GM11168 (cell line): ENCODE data around the gene BIRC7.

Experiments
- in situ Hi-C: fragments of 300-500 bp; cut with MboI; formaldehyde crosslinking; loops from one replicate; pipeline ENCODE4 v1.12.0; 2022; ENCODE audit warnings: low sequenced_read_pairs; ENCODE audit not compliant: unreplicated experiment

BIRC7 gene

GRCh38 chr20:63277466-63278272, 42.0 kb downstream of the BIRC7 start:
- in situ Hi-C loops: no loop called here

- in situ Hi-C loops: no loop called here
These were observed 43.0 kb downstream of the BIRC7 start for GRCh38 chr20:63278661-63279060.

DNA sequence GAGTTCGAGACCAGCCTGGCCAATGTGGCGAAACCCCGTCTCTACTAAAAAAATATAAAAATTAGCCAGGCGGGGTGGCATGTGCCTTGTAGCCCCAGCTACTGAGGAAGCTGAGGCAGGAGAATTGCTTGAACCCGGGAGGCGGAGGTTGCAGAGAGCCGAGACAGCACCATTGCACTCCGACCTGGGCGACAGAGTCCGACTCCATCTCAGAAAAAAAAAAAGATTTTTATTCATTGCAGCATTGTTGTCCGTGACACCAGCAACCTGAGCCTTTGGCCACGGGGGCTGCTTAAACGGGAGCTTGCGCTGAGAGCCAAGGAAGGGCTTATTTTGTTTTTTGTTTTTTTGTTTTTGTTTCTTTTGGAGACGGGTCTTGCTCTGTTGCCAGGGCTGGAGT, 44.2 kb downstream of the BIRC7 start:
- in situ Hi-C loops: no loop called here

DNA sequence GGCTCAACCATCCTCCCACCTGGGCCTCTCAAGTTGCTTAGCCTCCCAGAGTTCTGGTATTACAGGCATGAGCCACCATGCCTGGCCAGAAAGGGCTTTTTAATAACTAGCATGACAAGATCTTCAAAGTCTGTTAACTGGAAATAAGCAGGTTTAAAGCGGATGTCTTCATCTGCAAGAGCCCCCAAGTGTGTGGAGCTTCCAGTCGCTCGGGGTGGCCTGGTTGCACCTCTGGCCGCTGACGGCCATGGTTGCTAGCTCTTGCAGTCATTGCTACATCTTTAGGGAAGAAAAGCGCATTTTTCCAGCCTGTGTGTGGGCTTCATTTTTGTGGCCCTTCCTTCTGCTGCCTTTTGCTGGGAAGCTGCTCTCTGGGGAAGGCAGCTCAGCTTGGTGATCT, 44.7 kb downstream of the BIRC7 start:
- in situ Hi-C loops: no loop called here

DNA sequence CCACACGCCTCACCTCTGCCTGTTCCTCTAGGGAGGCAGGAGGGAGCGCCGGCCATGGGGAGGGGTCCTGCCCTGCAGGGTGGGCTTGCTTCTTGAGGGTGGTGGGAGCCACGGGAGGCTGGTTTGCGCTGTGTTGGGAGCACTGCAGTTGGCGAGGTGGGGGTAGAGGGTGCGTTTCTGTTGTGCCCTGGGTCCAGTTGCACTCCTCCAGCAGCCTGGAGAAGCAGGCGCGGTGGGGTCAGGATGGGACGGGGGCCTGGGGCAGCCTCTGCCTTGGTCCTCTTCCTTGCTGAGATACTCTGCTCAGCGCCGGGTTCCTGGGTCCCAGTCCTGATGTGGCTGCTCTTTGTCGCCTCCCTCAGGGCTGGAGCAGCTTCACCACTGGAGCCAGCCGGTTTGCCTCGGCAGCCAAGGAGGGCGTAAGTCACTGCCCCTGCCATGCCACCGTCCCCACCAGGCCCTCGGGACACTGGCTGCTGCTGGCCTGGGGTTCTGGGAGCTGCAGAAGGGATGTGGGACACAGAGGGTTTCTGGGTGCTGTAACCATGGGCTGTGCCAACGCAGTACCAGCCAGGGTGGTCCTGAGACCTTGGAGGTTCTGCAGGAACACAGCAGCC, 45.3 kb downstream of the BIRC7 start:
- in situ Hi-C loops: no loop called here

DNA sequence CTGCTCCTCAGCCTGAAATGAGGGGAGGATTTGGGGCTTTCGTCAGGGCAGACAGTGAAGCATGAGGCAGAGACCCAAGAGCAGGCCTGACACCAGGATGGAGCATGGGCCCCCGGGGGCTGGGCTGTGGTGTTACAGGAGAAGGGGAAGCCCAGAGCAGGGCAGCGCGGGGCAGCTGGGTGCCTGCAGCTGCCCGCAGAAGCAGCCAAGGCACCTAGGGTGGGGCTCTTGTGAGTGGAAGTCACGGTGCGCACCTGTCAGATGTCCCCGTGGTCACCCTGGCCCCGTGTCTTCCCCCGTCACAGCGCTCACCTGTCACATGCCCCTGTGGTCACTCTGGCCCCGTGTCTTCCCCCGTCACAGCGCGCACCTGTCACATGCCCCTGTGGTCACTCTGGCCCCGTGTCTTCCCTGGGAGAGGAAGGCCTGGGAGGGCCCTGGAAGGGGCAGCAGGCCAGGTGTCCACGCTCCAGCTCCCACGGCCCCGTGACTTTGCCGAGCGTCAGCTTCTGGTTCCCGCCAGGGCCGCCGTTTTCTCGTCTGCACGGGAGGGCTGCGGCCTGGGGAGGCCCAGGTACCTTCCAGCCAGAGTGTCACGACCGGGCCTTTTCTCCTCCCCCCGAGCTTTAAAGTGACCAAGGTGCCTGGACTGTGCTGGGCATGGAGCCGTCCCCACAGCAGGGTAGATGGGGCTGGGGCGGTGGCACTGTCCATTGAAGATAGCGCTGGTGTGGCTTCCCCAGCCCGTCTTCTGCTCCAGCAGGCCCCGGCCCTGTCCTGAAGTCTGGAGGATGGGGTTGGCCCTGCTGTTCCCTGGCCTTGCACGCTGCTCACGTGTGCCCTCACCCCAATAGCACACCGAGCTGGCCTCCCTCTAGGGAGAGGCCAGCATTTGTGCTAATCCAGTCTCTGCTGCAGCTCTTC, 46.3 kb downstream of the BIRC7 start:
- in situ Hi-C loops: no loop called here

DNA sequence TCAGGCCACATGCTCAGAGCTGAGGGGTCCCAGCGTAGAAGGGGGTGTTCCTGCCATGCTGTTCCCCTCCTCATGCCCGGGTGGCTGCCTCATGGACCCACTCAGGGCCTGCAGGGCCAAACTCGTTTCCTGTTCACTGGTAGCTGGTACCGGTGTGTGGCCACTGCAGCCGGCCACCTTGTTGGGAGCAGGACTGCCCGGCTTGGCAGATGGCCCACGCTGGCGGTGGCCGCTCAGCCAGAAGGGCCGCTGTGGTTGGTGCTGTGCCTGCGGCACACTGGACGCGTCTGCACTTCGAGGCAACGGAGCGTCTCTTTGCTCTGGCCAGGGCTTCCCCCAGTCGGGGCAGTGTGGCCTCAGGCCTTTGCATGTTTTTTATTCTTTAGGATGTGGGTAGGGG, 47.2 kb downstream of the BIRC7 start:
- in situ Hi-C loops: no loop called here

GRCh38 chr20:63283397-63284082, 47.8 kb downstream of the BIRC7 start:
- in situ Hi-C loops: no loop called here

GRCh38 chr20:63284083-63284440, 48.4 kb downstream of the BIRC7 start:
- in situ Hi-C loops: no loop called here

DNA sequence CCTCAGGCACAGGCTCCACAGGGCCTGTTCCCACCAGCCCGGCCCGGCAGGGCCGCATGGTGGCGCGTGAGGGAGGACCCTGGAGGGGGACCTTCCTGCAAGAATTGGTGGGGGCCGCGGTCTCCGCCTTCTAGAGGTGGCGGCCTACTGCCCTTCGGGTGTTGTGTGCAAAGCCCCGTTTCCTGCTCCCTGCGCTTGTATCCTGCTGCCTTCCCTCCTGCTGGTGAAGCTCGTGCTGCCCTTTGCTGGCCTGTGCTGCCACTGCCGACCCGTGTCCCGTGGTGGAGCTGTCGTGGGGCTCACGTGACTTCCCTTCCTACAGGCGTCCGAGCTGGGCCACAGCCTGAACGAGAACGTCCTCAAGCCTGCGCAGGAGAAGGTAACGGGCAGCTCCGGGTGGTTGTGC, 48.8 kb downstream of the BIRC7 start:
- in situ Hi-C loops: no loop called here

DNA sequence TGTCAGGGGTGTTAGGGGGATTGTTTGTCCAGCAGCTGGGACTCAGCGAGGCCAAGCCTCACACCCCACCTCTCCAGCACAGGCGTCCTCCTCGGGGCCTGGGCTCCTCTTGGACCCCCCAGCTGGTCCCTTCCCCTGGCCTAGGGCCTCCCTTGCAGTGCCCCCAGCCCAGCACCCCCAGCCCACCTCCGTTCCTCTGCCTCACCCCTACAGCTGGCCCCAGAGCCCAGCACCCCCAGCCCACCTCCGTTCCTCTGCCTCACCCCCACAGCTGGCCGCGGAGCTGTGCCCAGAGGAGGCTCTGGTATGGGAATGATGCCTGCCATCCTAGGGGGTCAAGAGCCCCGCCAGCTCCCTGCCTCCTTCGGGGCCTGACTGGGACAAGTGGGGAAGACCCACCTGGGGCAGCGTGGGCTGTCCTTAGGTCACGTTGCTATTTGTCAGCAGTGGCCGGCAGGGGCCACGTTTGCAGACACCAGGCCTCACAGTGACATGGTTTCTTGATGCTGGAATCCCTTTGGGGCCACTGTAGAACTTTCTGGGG, 49.3 kb downstream of the BIRC7 start:
- in situ Hi-C loops: no loop called here

DNA sequence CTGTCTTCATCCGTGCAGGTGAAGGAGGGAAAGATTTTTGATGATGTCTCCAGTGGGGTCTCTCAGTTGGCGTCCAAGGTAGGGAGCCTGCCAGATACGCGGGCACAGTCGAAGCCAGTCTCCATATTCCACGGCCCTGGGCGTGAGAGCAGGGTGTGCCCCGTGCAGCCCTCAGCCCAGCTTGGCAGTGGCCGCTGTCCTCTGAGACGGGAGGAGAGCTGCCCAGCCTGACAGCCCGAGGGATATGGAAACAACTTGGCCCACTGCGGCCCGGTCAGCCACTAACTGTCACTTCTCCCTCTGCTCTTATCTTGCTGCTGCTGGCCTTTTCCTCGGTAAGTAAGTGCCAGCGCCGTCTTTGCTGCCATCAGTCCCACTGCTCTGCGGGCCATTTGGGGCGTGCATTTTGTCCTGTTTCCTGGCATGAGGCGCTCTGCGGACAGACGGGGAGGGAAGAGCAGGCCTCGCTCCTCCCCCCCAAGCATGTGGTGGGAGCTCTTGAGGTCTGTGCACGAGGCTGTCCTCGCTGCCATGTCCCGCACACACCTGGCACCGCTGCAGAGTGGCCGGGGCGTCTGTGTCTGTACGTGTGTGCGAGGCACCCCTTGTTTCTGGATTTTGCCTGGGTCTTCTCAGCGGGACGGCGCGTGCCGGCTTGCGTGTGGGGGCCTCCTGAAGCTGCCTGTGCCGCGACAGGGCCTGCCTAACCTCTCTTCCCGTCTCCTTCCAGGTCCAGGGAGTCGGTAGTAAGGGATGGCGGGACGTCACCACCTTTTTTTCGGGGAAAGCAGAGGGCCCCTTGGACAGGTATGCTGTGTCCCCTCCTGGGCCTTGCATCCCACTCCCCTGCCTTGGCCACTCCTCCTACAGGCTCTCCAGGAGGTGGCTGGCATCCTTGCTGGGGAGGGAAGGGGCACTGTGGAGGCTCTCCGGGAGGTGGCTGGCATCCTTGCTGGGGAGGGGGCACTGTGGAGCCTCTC, 50.2 kb downstream of the BIRC7 start:
- in situ Hi-C loops: no loop called here

- in situ Hi-C loops: no loop called here
These were observed 51.3 kb downstream of the BIRC7 start for GRCh38 chr20:63286781-63287696.

- in situ Hi-C loops: no loop called here
These were observed 52.2 kb downstream of the BIRC7 start for GRCh38 chr20:63287697-63288580.

DNA sequence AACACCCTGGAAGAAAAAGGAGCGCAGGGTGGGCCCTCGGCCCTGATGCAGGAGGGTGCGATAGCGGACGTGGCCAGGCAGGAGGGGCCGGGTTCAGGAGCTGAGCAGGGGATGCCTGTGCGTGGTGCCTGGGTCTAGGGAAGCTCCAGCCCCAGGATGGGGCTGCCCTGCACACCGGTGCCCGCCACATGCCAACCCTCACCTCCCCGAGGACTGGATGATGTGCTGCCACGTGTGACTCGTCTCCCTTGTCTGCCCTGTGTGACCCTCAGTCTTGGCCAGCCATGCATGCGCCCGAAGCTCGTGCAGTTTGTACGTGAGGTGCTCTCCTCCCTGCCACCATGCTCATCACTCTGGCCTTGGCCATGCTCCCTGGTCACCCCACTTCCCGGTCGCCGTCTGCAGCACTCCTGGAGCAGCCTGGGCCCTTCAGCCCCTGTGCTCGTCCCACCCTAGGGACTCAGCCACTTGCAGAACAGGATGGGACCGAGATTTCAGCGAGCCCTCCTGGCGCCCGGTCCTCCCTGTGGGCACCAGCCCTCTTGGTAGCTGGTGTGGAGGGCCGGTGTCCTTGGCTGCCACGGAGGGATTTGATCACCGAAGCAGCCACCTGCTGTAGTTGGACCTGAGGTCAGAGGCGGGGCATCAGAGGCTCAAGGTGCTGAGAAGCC, 53.0 kb downstream of the BIRC7 start:
- in situ Hi-C loops: no loop called here

- in situ Hi-C loops: no loop called here
These were observed 53.8 kb downstream of the BIRC7 start for GRCh38 chr20:63289311-63290135.
